GM12878 (cell line): Measurements from ENCODE around the gene HAP1. TPM values are rescaled to one million over a fixed set of nuclear protein-coding genes. Genes with fewer than 3 reads are reported as not detected.

ENCODE experiments used
- ATAC-seq: fragments of 200-7000 bp; cut with Tn5 transposase; 3 replicates; pipeline ENCODE4 v1.9.1; 2020; ENCODE audit warnings: mild to moderate bottlenecking, moderate library complexity
- BruUV-seq: library from RNA; stranded (reverse); fragments of 400-500 nt; replicated peaks from 2 replicates; lab custom pipeline; 2021; lab: Mats Ljungman, UMichigan
- CTCF ChIA-PET: fragments of 300-600 bp; sonication (Branson Sonifier 250); formaldehyde crosslinking; extraction: SDS; loops from one replicate; lab custom pipeline; 2021; ENCODE audit warnings: inconsistent platforms; lab: Yijun Ruan, JAX
- POLR2A ChIA-PET: fragments of 350-600 bp; formaldehyde crosslinking; extraction: SDS; loops from one replicate; lab custom pipeline; 2021; ENCODE audit warnings: inconsistent platforms; lab: Charles Lee
- RAD21 ChIA-PET: fragments of 300-600 bp; sonication (Branson Sonifier 250); formaldehyde crosslinking; loops from one replicate; lab custom pipeline; 2023; ENCODE audit warnings: antibody characterized with exemption; ENCODE audit not compliant: unreplicated experiment; lab: Charles Lee
- SMC1A ChIA-PET: fragments of 300-600 bp; sonication (Branson Sonifier 250); formaldehyde crosslinking; loops from one replicate; lab custom pipeline; 2023; ENCODE audit not compliant: unreplicated experiment, uncharacterized antibody; lab: Charles Lee
- DNase-seq: peaks from one replicate; pipeline ENCODE4 v3.0.0-alpha.2; 2011; ENCODE audit warnings: low read depth, low spot score
- FAIRE-seq: peaks from 3 replicates; lab custom pipeline; 2011; peaks lifted over from hg19 to GRCh38; lab: Jason Lieb, UNC
- H2AFZ ChIP-seq: 2 replicates; pipeline ENCODE4 v1.6.0; 2011; ENCODE audit warnings: low read depth, low read length, control low read depth; ENCODE audit not compliant: control insufficient read depth
- H3K27ac ChIP-seq: 2 replicates; pipeline ENCODE4 v1.5.1; 2011; ENCODE audit warnings: control low read depth; ENCODE audit not compliant: control insufficient read depth, insufficient read depth
- H3K27me3 ChIP-seq, 2 experiments: replicated peaks in 1 of 2; 2 replicates each; pipeline versions ENCODE4 v1.6.0 to v1.6.1; 2011; ENCODE audit warnings: low read length in 1 of 2; ENCODE audit not compliant: control insufficient read depth in 2 of 2, insufficient read depth in 2 of 2
- H3K36me3 ChIP-seq, 2 experiments: 2 replicates each; pipeline ENCODE4 v1.5.1; 2011; ENCODE audit warnings: low read length in 1 of 2; ENCODE audit not compliant: control insufficient read depth in 2 of 2, insufficient read depth in 2 of 2
- H3K4me1 ChIP-seq: 2 replicates; pipeline ENCODE4 v1.6.1; 2011; ENCODE audit warnings: mild to moderate bottlenecking, low read length, moderate library complexity, mixed read lengths; ENCODE audit not compliant: control insufficient read depth, insufficient read depth
- H3K4me2 ChIP-seq: 2 replicates; pipeline ENCODE4 v1.6.0; 2011; ENCODE audit warnings: control low read depth; ENCODE audit not compliant: control insufficient read depth, insufficient read depth
- H3K4me3 ChIP-seq: fragments of 200-600 bp; sonication (generic); 2 replicates; pipeline ENCODE4 v1.5.1; 2016
- H3K79me2 ChIP-seq: 2 replicates; pipeline ENCODE4 v1.6.0; 2011; ENCODE audit warnings: low read length; ENCODE audit not compliant: control insufficient read depth, insufficient read depth
- H3K9ac ChIP-seq: 2 replicates; pipeline ENCODE4 v1.8.0; 2011; ENCODE audit warnings: low read length, control low read depth, mixed read lengths; ENCODE audit not compliant: control insufficient read depth, insufficient read depth
- H3K9me3 ChIP-seq: replicated peaks from 3 replicates; pipeline ENCODE4 v1.5.1; 2011; ENCODE audit warnings: mild to moderate bottlenecking, low read length; ENCODE audit not compliant: control insufficient read depth, insufficient read depth
- H4K20me1 ChIP-seq: 2 replicates; pipeline ENCODE4 v1.6.0; 2011; ENCODE audit not compliant: control insufficient read depth, insufficient read depth
- JUNB ChIP-seq: IDR thresholded peaks from 2 replicates; pipeline ENCODE4 v1.6.1; 2016; ENCODE audit warnings: antibody characterized with exemption, mild to moderate bottlenecking
- MEF2A ChIP-seq: IDR thresholded peaks from 2 replicates; pipeline ENCODE4 v1.6.1; 2011; ENCODE audit warnings: low read depth, mild to moderate bottlenecking, low read length, moderate library complexity; ENCODE audit not compliant: insufficient read depth
- POLR2AphosphoS2 ChIP-seq: IDR thresholded peaks from 2 replicates; pipeline ENCODE4 v1.6.1; 2011; ENCODE audit warnings: low read depth, mild to moderate bottlenecking, low read length, improper control_type of control experiment, moderate library complexity
- WGBS: methylation state at CpG from one replicate; pipeline ENCODE4 v1.1.6; 2016; ENCODE audit warnings: low lambda C conversion rate; ENCODE audit not compliant: insufficient replicate concordance, insufficient coverage; ENCODE audit errors: missing lambda C conversion rate; 5-methylcytosine and 5-hydroxymethylcytosine counted together
- in situ Hi-C: fragments of 300-500 bp; cut with MboI; formaldehyde crosslinking; loops from 9 replicates; pipeline ENCODE4 v1.14.3; 2018; ENCODE audit warnings: mixed read lengths
- intact Hi-C: fragments of 100-400 bp; cut with micrococcal nuclease; formaldehyde crosslinking; loops from one replicate; pipeline ENCODE4 v1.14.2; 2022; ENCODE audit not compliant: unreplicated experiment
- polyA plus RNA-seq, 11 experiments: library from polyadenylated mRNA; depleted of rRNA in 4 of 11; unstranded in 6 of 11; stranded (reverse) in 5 of 11; fragments of >200 nt; fragmentation: Nextera tagmentation in 4 of 11; fragmentation: Illumina TruSeq in 1 of 11; extraction: Ambion mirVana in 4 of 11; extraction: Trizol in 1 of 11; gene quantifications; 1 replicate in 1 of 11; 2 replicates in 10 of 11; pipeline versions ENCODE4 v1.2.1 to v1.2.3, GENCODE V29; 2011 to 2016; ENCODE audit warnings: inconsistent platforms in 2 of 11, missing spikeins in 2 of 11, low read depth in 1 of 11
- total RNA-seq, 4 experiments: library from RNA; depleted of rRNA in 3 of 4; stranded (reverse); fragments of >200 nt in 3 of 4; fragmentation: Illumina TruSeq in 1 of 4; extraction: Trizol in 1 of 4; gene quantifications; 2 replicates each; pipeline versions ENCODE4 v1.2.1 to v1.2.3, GENCODE V29; 2013 to 2021
- TF ChIP-seq, protein P1 (sequence below): fragments of 450-650 bp; formaldehyde crosslinking; IDR thresholded peaks from 2 replicates; pipeline ENCODE4 v1.5.0; 2022; ENCODE audit warnings: mild to moderate bottlenecking, missing genetic modification characterization

The HAP1 gene
- total and polyA plus RNA-seq, 10 of the 15 experiments (the other 5 are each of a cell fraction or from before 2014, with no cell fraction given): not detected

DNA sequence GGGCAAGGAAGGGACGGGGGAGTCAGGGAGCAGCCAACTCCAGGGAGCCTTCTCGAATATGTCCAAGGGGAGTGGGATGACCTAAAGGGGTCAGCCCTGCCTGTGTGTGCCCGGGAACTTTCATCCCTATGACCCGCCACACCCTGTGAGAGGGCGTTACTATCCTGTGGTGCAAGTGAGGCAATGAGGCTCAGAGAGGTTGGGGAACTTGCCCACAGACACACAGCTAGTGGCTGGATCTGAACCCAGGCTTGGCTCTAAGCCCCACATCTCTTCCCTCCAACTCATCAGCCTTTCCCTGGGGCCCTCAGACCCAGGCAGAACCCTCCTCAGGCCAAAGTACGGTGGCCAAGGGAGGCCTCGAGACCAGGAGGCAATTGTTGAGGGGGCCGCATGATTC is 28.9 kb upstream of the HAP1 start:
- WGBS: 6% methylated on average over 8 of the region's 8 CpGs
- CTCF ChIA-PET: interaction anchor here (0.9 kb wide), 1 partner anchor 39 kb away, joined by 3 read pairs; no protein-coding TSS in a partner anchor

More for the DNA sequence above, 28.9 kb upstream of the HAP1 start:
- intact Hi-C loops: no loop called here
- Histone ChIP-seq H4K20me1 (no peaks in the 10 kb centered on the region), H3K27ac (no peak overlapping the region), H3K36me3 (peaks cover 0 to 10% of the 10 kb centered on the region in 2 experiments; a peak in 2 of 4 replicates), H3K79me2 (no peaks in the 10 kb centered on the region)
- FAIRE-seq (no peak), ATAC-seq (no peak), DNase-seq (no peak)
- RAD21 ChIA-PET: no interaction called here
- TF ChIP-seq POLR2AphosphoS2 (no peak), MEF2A (no peak), JUNB (no peak)
- TF ChIP-seq, protein P1, sequence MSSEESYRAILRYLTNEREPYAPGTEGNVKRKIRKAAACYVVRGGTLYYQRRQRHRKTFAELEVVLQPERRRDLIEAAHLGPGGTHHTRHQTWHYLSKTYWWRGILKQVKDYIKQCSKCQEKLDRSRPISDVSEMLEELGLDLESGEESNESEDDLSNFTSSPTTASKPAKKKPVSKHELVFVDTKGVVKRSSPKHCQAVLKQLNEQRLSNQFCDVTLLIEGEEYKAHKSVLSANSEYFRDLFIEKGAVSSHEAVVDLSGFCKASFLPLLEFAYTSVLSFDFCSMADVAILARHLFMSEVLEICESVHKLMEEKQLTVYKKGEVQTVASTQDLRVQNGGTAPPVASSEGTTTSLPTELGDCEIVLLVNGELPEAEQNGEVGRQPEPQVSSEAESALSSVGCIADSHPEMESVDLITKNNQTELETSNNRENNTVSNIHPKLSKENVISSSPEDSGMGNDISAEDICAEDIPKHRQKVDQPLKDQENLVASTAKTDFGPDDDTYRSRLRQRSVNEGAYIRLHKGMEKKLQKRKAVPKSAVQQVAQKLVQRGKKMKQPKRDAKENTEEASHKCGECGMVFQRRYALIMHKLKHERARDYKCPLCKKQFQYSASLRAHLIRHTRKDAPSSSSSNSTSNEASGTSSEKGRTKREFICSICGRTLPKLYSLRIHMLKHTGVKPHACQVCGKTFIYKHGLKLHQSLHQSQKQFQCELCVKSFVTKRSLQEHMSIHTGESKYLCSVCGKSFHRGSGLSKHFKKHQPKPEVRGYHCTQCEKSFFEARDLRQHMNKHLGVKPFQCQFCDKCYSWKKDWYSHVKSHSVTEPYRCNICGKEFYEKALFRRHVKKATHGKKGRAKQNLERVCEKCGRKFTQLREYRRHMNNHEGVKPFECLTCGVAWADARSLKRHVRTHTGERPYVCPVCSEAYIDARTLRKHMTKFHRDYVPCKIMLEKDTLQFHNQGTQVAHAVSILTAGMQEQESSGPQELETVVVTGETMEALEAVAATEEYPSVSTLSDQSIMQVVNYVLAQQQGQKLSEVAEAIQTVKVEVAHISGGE (CRISPR knock-in tag): no peak
- TF ChIP-seq, all 136 proteins: peak for 0
- H3K4me1 ChIP-seq: no peaks in the 10 kb centered on the region
- H2AFZ ChIP-seq: no peak overlapping the region
- POLR2A ChIA-PET: no interaction called here
- no peak overlapping the region for H3K9ac ChIP-seq
- no peak overlapping the region for H3K4me3 ChIP-seq
- H3K4me2 ChIP-seq: no peak overlapping the region
- in situ Hi-C loops: loop anchor here (5.0 kb wide), 1 partner anchor 51 kb away; the partner anchor contains the start of gene GAST
- SMC1A ChIA-PET: no interaction called here
- H3K27me3 ChIP-seq: no peaks in the 10 kb centered on the region; a peak in 1 of 4 replicates
- H3K9me3 ChIP-seq: no peaks in the 10 kb centered on the region
- no TSS peak for BruUV-seq
